Spleen (tissue), 7 donors: ENCODE data around the gene TECTA.

Experiments
- POLR2A ChIP-seq, 3 donors: fragments of 450-650 bp; IDR thresholded peaks; one replicate each; pipeline ENCODE4 v1.5.1; 2017; ENCODE audit warnings: antibody characterized with exemption in 3 of 3, mild to moderate bottlenecking in 1 of 3
- TF ChIP-seq, protein P1 (sequence below), 11 experiments: fragments of 200-600 bp in 7 of 11; fragments of 450-650 bp in 4 of 11; sonication (generic) in 4 of 11; IDR thresholded peaks in 8 of 11; conservative IDR thresholded peaks in 3 of 11; 1 replicate in 7 of 11; 2 replicates in 4 of 11; pipeline versions ENCODE4 v1.4.0 to v1.8.0; 2016 to 2021; ENCODE audit warnings: antibody characterized with exemption in 11 of 11, inconsistent platforms in 4 of 11, mild to moderate bottlenecking in 1 of 11
- donor health status: DM: no; HTN: no; CAD: no; lungs with moderate emphysema.
- donor health status: DM: no; HTN: no; CAD: no.
- donor health status: DM: no; HTN: no; CAD: no.

DNA sequence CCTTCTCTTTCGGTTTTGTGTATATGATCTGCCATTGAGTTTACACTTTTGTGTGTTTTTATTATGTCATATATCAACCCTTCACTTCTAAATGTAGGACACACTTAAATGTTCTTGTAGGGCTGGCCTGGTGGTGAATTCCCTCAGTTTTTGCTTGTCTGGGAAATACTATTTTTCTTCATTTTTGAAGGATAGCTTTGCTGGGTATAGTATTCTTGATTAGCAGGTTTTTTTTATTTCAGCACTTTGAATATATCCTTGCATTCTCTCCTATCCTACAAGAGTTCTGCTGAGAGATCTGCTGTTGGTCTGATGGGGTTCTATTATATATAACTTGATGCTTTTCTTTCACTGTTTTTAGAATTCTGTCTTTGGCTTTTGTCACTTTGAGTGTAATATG, 79.1 kb downstream of the TECTA start:
- TF ChIP-seq, protein P1, sequence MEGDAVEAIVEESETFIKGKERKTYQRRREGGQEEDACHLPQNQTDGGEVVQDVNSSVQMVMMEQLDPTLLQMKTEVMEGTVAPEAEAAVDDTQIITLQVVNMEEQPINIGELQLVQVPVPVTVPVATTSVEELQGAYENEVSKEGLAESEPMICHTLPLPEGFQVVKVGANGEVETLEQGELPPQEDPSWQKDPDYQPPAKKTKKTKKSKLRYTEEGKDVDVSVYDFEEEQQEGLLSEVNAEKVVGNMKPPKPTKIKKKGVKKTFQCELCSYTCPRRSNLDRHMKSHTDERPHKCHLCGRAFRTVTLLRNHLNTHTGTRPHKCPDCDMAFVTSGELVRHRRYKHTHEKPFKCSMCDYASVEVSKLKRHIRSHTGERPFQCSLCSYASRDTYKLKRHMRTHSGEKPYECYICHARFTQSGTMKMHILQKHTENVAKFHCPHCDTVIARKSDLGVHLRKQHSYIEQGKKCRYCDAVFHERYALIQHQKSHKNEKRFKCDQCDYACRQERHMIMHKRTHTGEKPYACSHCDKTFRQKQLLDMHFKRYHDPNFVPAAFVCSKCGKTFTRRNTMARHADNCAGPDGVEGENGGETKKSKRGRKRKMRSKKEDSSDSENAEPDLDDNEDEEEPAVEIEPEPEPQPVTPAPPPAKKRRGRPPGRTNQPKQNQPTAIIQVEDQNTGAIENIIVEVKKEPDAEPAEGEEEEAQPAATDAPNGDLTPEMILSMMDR (IDR thresholded peaks at IDR 0.05 in 8 of 11, conservative IDR thresholded peaks at IDR 0.05 in 3 of 11) = no peak
- TF ChIP-seq POLR2A (IDR thresholded peaks at IDR 0.05) = no peak
